Measurements from ENCODE around the gene TBX20.
A peak's percentile ranks its signal among the peaks of the same experiment; 100 is the strongest.

The TBX20 gene, protein sequence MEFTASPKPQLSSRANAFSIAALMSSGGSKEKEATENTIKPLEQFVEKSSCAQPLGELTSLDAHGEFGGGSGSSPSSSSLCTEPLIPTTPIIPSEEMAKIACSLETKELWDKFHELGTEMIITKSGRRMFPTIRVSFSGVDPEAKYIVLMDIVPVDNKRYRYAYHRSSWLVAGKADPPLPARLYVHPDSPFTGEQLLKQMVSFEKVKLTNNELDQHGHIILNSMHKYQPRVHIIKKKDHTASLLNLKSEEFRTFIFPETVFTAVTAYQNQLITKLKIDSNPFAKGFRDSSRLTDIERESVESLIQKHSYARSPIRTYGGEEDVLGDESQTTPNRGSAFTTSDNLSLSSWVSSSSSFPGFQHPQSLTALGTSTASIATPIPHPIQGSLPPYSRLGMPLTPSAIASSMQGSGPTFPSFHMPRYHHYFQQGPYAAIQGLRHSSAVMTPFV

DNA sequence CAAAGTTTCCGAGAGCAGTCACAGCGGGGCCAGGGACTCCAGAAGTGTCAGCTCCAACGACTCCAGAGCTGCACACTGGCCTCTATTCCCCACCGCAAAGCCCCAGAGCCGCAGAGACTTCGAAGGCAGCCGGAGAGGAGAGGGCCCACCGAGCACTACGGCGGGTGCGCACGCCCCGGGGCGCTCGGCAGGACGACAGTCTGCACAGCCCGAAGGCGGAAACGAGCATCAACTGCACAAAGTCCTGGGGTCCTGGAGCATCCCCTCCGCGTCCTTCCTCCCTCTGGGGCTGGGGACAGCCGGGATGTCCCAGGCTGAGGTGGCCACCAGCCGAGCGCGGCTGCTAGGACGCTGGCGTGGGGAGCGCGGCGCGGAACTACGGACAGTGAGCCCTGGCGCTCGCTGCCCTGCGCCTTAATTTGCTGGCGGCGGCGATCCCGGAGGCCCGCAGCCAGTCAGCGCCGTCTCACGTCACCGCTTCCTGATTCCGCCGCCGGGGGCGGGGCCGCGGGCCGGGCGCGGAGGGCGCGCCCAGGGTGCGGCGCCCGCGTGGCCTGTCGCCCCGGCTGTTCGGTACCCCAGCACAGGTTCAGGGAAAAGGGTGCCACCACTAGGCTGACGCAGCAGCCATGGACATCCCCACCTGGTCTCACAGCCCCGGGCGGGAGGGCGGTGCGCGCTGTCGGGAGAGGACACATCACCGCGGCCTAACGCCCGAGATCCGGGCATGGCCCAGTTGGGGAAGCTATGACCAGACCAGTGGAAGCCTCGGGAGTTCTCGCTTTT lies at the start of gene TBX20:
TBX20 (minus strand) TSS at position 391 of the 786 bp plus-strand sequence. CDS start 480 bp downstream, outside the sequence.
- DNase-seq: peak; percentile 68

DNA sequence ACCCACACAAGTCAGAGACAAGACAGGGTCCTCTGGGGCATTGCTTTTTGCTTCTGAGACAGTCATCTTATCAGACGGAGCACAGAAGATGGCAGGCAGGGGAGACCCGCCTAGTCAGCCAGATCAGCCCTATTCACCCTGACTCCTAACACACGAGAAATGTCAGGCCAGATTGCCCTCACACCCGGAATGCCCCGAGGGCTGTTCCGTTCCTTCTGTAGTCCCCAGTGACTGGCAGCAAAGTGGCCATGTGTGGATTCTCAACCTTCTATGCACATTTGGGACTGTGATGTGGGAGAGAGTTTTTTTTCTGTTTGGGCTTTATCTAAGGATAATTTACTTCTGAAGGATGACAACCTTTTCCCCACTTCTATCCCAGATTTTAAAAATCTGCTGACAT lies 35.5 kb upstream of the TBX20 start:
- no peak for DNase-seq

DNA sequence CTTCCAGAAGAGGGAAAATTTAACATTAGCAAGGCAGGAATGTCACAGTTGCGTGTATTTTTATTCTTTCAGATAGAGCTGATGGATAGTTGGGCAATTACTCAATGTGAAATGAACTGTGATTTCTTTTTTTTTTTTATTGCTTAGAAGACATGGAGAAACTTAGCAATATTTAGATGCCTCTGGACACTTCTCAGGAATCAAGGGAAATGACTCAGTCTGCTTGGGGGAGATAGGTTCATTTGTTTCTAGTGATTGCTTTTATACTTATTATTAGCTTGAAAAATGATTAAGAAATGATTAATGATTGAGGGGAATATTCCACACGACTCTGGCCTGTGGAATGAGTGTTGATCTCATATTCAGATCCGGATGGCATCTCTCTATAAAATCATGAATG lies 33.1 kb upstream of the TBX20 start:
- DNase-seq: no peak

- no peak for DNase-seq
These were observed 32.5 kb upstream of the TBX20 start for GRCh38 chr7:35286422-35286821.

- DNase-seq: no peak
These were observed 31.9 kb upstream of the TBX20 start for GRCh38 chr7:35285799-35286198.

- no peak for DNase-seq
These were observed 27.0 kb upstream of the TBX20 start for GRCh38 chr7:35280902-35281301.

GRCh38 chr7:35277359-35277758 lies 23.5 kb upstream of the TBX20 start:
- DNase-seq: no peak

DNA sequence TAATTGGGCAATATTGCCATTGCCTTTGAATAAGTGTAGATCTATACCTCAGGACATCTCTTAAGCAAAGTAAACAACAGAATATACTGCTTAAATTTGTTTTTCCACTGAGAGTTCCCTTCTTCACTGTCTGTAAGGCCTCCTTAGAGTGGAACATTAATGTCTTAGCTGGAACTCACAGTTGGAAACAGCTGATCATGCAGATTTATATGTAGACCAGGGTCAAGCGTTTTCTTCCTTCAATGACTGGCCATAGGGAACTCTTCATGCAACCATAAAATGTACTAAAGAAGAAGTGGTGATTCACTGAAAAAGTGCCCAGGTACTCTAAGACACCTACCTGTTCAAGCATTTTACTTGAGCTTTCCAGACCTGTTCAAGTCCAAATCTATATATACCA lies 18.3 kb upstream of the TBX20 start:
- DNase-seq: no peak

GRCh38 chr7:35268953-35269352 lies 15.1 kb upstream of the TBX20 start:
- DNase-seq: no peak

DNA sequence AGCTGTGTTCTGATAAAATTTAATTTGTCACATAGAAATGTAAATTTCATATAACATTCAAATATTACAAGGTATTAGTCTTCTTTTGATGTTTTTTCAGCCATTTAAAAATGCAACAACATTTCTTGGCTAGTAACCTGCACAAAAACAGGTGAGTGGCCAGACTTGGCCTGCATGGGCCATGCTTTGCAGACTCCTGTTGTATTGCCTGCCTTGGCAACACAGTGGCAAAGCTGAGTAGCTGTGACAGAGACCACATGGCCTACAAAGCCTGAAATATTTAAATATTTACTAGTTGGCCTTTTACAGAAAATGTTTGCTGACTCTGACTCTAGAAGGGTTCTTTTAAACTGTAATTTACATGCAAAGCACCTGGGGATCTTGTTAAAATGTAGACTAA lies 13.5 kb upstream of the TBX20 start:
- DNase-seq: no peak

- DNase-seq: no peak
These were observed 9.5 kb upstream of the TBX20 start for GRCh38 chr7:35263396-35263795.

DNA sequence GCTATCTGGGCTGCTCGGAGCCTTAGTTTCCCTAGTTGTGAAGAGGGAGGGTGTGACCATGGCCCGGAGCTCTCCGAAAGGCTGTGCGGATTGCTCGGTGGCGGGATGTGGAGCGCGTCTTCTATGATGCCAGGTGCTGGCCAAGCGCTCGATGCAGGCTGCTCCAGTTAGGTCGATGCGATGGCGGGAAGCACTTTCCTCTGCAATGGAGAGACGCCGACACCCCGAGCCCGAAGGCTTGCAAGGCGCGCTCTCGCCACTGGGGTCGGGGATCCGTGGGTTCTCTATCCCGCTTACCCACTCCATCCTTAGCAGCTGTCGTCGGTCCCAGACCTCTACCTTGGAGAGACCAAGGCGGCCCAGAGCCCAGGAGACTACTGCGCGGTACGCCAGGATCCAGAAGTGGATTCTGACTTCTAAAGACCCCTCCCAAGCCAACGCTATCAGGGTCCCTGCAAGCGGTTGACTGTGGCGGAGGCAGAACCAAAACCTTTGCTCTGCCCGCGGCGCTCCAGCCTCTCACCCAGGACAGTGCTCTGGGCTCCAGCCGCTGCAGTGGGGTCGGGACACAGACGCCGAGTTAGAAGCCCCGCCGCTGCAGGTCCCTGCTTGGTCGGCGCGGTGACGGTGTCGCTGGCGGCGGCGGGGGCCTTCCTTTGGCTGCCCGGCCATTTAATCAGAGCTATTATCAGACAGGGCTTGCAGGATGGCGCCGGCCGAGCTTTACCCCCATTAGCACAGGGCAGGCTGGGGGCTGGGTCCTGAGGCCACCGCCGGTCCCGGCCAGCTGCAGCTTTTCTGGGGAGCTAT lies 7.8 kb upstream of the TBX20 start:
- DNase-seq: no peak

DNA sequence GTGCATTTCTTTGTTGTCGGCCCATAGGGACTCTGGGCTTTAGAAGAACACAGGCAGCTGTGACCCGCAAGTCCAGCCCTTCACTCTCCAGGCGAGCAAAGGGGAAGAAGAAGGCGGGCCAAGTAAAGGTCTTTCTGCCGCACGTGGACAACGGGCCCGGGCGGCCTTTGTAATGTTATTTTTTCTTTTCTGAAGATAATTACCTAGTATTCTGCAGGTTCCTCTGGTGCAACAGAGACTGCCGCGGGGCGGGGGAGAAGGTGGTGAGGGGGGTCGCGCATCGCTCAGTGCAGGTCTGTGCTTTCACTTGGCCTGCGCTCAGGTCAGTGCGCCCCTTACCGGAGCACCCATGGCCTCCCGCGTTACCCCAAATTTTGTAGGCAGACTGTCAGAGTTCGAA lies 7.1 kb upstream of the TBX20 start:
- no peak for DNase-seq

GRCh38 chr7:35260246-35260645 lies 6.3 kb upstream of the TBX20 start:
- no peak for DNase-seq

GRCh38 chr7:35259523-35259908 lies 5.6 kb upstream of the TBX20 start:
- no peak for DNase-seq

DNA sequence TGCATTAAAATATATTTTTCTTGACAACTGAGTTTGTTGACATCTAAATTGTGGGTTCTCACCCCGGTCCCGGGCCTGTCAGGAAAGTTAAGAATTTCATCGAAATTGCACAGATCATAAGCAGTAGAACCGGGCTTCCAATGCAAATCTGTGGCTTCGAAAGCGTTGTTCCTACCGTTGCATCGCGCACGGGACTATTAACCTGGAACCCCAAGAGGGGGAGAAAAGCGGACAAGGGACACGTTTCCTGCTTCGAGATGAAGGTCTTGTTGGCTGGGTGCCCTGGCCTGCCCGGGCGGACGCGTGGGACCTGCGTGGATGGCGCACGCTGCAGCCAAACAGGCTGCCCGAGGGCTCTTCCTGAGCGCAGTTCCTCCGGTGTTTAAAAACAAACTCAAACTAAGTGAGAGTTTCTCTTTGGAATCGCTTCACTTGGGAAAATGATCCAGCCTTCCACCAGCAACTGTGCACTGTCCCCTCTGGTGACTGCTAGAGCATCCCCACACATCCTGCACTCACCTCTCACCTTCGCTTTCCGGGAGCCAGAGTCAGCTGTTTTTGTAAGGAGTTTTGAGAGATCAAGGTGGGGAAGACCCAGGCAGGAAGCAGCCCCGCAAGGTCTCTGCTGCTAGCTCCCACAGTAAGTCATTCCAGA lies 5.1 kb upstream of the TBX20 start:
- no peak for DNase-seq

- DNase-seq: no peak
These were observed 4.4 kb upstream of the TBX20 start for GRCh38 chr7:35258125-35258867.

- DNase-seq: no peak
These were observed 3.6 kb upstream of the TBX20 start for GRCh38 chr7:35257251-35258124.

GRCh38 chr7:35256256-35257175 lies 2.6 kb upstream of the TBX20 start:
- no peak for DNase-seq

All from activated CD8-positive, alpha-beta memory T cell treated with anti-CD3 and anti-CD28 coated beads, Interleukin-2, amount 50 U/mL, for 48 hours (primary cell).